ENCODE measurements around the gene NME7.
A peak's percentile ranks its signal among the peaks of the same experiment; 100 is the strongest.
"Not testable (repeated sequence)": the region's sequence is repeated elsewhere in the genome, so short reads cannot be mapped to it uniquely, and the experiment has no call there.

NME7 gene

GRCh38 chr1:169340882-169341281 lies 26.7 kb downstream of the NME7 start:
- DNase-seq (ENCODE audit: low read depth), result no peak

- no peak for DNase-seq (ENCODE audit: low read depth)
Observed at GRCh38 chr1:169339773-169340172, 27.8 kb downstream of the NME7 start.

GRCh38 chr1:169338617-169339016 lies 29.0 kb downstream of the NME7 start:
- no peak for DNase-seq (ENCODE audit: low read depth)

GRCh38 chr1:169336947-169337715 lies 30.5 kb downstream of the NME7 start:
- DNase-seq (ENCODE audit: low read depth), result not testable (repeated sequence)

- not testable (repeated sequence) for DNase-seq (ENCODE audit: low read depth)
Observed at GRCh38 chr1:169334727-169335126, 32.9 kb downstream of the NME7 start.

GRCh38 chr1:169330927-169331326 lies 36.7 kb downstream of the NME7 start:
- no peak for DNase-seq (ENCODE audit: low read depth)

- no peak for DNase-seq (ENCODE audit: low read depth)
Observed at GRCh38 chr1:169329383-169329782, 38.2 kb downstream of the NME7 start.

GRCh38 chr1:169327875-169328274 lies 39.7 kb downstream of the NME7 start:
- DNase-seq (ENCODE audit: low read depth), result no peak

GRCh38 chr1:169326956-169327268 lies 40.7 kb downstream of the NME7 start:
- DNase-seq (ENCODE audit: low read depth), result no peak

GRCh38 chr1:169326261-169326955 lies 41.2 kb downstream of the NME7 start:
- DNase-seq (ENCODE audit: low read depth), result no peak

- DNase-seq (ENCODE audit: low read depth), result no peak
Observed at GRCh38 chr1:169325117-169325516, 42.5 kb downstream of the NME7 start.

- DNase-seq (ENCODE audit: low read depth), result no peak
Observed at GRCh38 chr1:169322138-169322537, 45.5 kb downstream of the NME7 start.

GRCh38 chr1:169321539-169321938 lies 46.1 kb downstream of the NME7 start:
- no peak for DNase-seq (ENCODE audit: low read depth)

- no peak for DNase-seq (ENCODE audit: low read depth)
Observed at GRCh38 chr1:169318536-169319244, 48.9 kb downstream of the NME7 start.

GRCh38 chr1:169316556-169316955 lies 51.0 kb downstream of the NME7 start:
- no peak for DNase-seq (ENCODE audit: low read depth)

- DNase-seq (ENCODE audit: low read depth), result peak; percentile 6
Observed at GRCh38 chr1:169312084-169312954, 55.3 kb downstream of the NME7 start.

- DNase-seq (ENCODE audit: low read depth), result no peak
Observed at GRCh38 chr1:169309178-169310166, 58.1 kb downstream of the NME7 start.

GRCh38 chr1:169308313-169309039 lies 59.1 kb downstream of the NME7 start:
- DNase-seq (ENCODE audit: low read depth), result no peak

- no peak for DNase-seq (ENCODE audit: low read depth)
Observed at GRCh38 chr1:169307176-169307575, 60.4 kb downstream of the NME7 start.

GRCh38 chr1:169305948-169306347 lies 61.6 kb downstream of the NME7 start:
- DNase-seq (ENCODE audit: low read depth), result no peak

Measured in activated T-helper 1 cell treated with Interleukin-2 at 50 U/mL for 16 hours (primary cell).